SK-N-SH (cell line): Measurements from ENCODE around the gene XIAP. TPM values are rescaled to one million over a fixed set of nuclear protein-coding genes. Genes with fewer than 3 reads are reported as not detected.

Experiments
- CTCF ChIA-PET: fragments of 300-600, 350-600 bp; formaldehyde crosslinking; extraction: SDS; loops from one replicate; lab custom pipeline; 2021; lab: Yijun Ruan, JAX
- POLR2A ChIA-PET: fragments of 350-600 bp; sonication (Branson Sonifier 250); formaldehyde crosslinking; extraction: SDS; loops from one replicate; lab custom pipeline; 2020; ENCODE audit warnings: antibody characterized with exemption, inconsistent platforms; lab: Yijun Ruan, JAX
- DNase-seq: peaks from one replicate; pipeline ENCODE4 v3.0.0; 2012
- H2AFZ ChIP-seq: fragments of 200-600 bp; sonication (generic); 2 replicates; pipeline ENCODE4 v1.8.1; 2016; ENCODE audit warnings: antibody characterized with exemption, mild to moderate bottlenecking, low read depth
- H3F3A ChIP-seq: fragments of 200-600 bp; sonication (generic); replicated peaks from 2 replicates; pipeline ENCODE3; 2016; ENCODE audit warnings: antibody characterized with exemption, mild to moderate bottlenecking; ENCODE audit not compliant: insufficient read depth
- H3K27ac ChIP-seq, 2 experiments: fragments of 200-500 bp in 1 of 2; fragments of 200-600 bp in 1 of 2; sonication (Bioruptor generic) in 1 of 2; sonication (generic), shearing (Covaris generic) in 1 of 2; 2 replicates each; pipeline versions ENCODE4 v1.5.1 to v1.6.1; 2014 to 2016; ENCODE audit warnings: low read depth in 2 of 2, inconsistent platforms in 1 of 2, low read length in 1 of 2, mild to moderate bottlenecking in 1 of 2, mixed read lengths in 1 of 2
- H3K27me3 ChIP-seq: fragments of 200-600 bp; sonication (generic), shearing (Covaris generic); 2 replicates; pipeline ENCODE4 v1.6.1; 2016; ENCODE audit warnings: mixed run types; ENCODE audit not compliant: insufficient read depth
- H3K36me3 ChIP-seq, 2 experiments: fragments of 200-500 bp in 1 of 2; fragments of 200-600 bp in 1 of 2; sonication (Bioruptor generic) in 1 of 2; sonication (generic) in 1 of 2; replicated peaks in 1 of 2; 2 replicates each; pipeline versions ENCODE3 to v1.5.1; 2014 to 2016; ENCODE audit warnings: low read length in 1 of 2, mild to moderate bottlenecking in 1 of 2; ENCODE audit not compliant: insufficient read depth in 2 of 2, control insufficient read depth in 1 of 2
- H3K4me1 ChIP-seq, 2 experiments: fragments of 200-500 bp in 1 of 2; fragments of 200-600 bp in 1 of 2; sonication (Bioruptor generic) in 1 of 2; sonication (generic), shearing (Covaris generic) in 1 of 2; 2 replicates each; pipeline versions ENCODE4 v1.5.1 to v1.6.1; 2014 to 2016; ENCODE audit warnings: low read depth in 1 of 2, low read length in 1 of 2, mixed run types in 1 of 2; ENCODE audit not compliant: insufficient read depth in 2 of 2, control insufficient read depth in 1 of 2
- H3K4me2 ChIP-seq: fragments of 200-600 bp; sonication (generic), shearing (Covaris generic); 2 replicates; pipeline ENCODE4 v1.6.1; 2017; ENCODE audit warnings: mixed run types
- H3K4me3 ChIP-seq, 2 experiments: fragments of 200-500 bp in 1 of 2; fragments of 200-600 bp in 1 of 2; sonication (Bioruptor generic) in 1 of 2; sonication (generic), shearing (Covaris generic) in 1 of 2; 2 replicates each; pipeline versions ENCODE4 v1.5.1 to v1.8.1; 2014 to 2016; ENCODE audit warnings: low read depth in 2 of 2, inconsistent platforms in 1 of 2, low read length in 1 of 2, mild to moderate bottlenecking in 1 of 2, mixed read lengths in 1 of 2, moderate library complexity in 1 of 2
- H3K79me2 ChIP-seq: fragments of 200-600 bp; sonication (generic); 2 replicates; pipeline ENCODE4 v1.8.1; 2017; ENCODE audit warnings: mild to moderate bottlenecking; ENCODE audit not compliant: insufficient read depth
- H3K9ac ChIP-seq: fragments of 200-600 bp; sonication (generic); 2 replicates; pipeline ENCODE4 v1.6.1; 2017; ENCODE audit warnings: mixed run types
- H3K9me2 ChIP-seq: fragments of 200-600 bp; sonication (generic); 2 replicates; pipeline ENCODE4 v1.6.1; 2017; ENCODE audit warnings: mixed run types
- H3K9me3 ChIP-seq: fragments of 200-600 bp; sonication (generic); 2 replicates; pipeline ENCODE4 v1.6.1; 2017; ENCODE audit warnings: mixed run types, mild to moderate bottlenecking, moderate library complexity
- H4K20me1 ChIP-seq: fragments of 200-600 bp; sonication (generic); 2 replicates; pipeline ENCODE4 v1.6.1; 2017; ENCODE audit warnings: mild to moderate bottlenecking, mixed run types; ENCODE audit not compliant: insufficient read depth
- CHD2 ChIP-seq: fragments of 150-350 bp; IDR thresholded peaks from 2 replicates; pipeline ENCODE4 v1.6.1; 2018; ENCODE audit warnings: low read length; ENCODE audit not compliant: partially characterized antibody
- ELF1 ChIP-seq: IDR thresholded peaks from 2 replicates; pipeline ENCODE4 v1.4.0; 2012
- EP300 ChIP-seq, 2 experiments: IDR thresholded peaks; 2 replicates each; pipeline versions ENCODE4 v1.4.0 to v1.6.1; 2012; ENCODE audit warnings: borderline replicate concordance in 1 of 2, low read depth in 1 of 2, low read length in 1 of 2
- EZH2phosphoT487 ChIP-seq: fragments of 200-600 bp; sonication (generic); IDR thresholded peaks from 2 replicates; pipeline ENCODE4 v1.6.1; 2017; ENCODE audit warnings: low read depth, mixed run types, mild to moderate bottlenecking, antibody characterized with exemption, moderate library complexity, borderline replicate concordance
- FOSL2 ChIP-seq: IDR thresholded peaks from 2 replicates; pipeline ENCODE4 v1.4.0; 2012; ENCODE audit warnings: low read depth, mild to moderate bottlenecking, moderate library complexity, borderline replicate concordance
- FOXJ3 ChIP-seq: sonication (generic); formaldehyde crosslinking; IDR thresholded peaks from 2 replicates; pipeline ENCODE4 v1.5.1; 2020; ENCODE audit warnings: mild to moderate bottlenecking, missing genetic modification reagents
- FOXM1 ChIP-seq: IDR thresholded peaks from 2 replicates; pipeline ENCODE4 v1.4.0; 2012; ENCODE audit warnings: low read depth, mild to moderate bottlenecking
- JUND ChIP-seq: IDR thresholded peaks from 2 replicates; pipeline ENCODE4 v1.4.0; 2012
- NFIC ChIP-seq: IDR thresholded peaks from 2 replicates; pipeline ENCODE4 v1.4.0; 2012; ENCODE audit warnings: borderline replicate concordance
- PBX3 ChIP-seq: IDR thresholded peaks from 2 replicates; pipeline ENCODE4; 2012
- POLR2AphosphoS5 ChIP-seq: IDR thresholded peaks from 2 replicates; pipeline ENCODE4 v1.6.1; 2012; ENCODE audit warnings: low read depth, low read length
- RCOR1 ChIP-seq: fragments of 150-350 bp; IDR thresholded peaks from 2 replicates; pipeline ENCODE4 v1.6.1; 2017; ENCODE audit warnings: antibody characterized with exemption, low read length
- RXRA ChIP-seq: IDR thresholded peaks from 2 replicates; pipeline ENCODE4 v1.4.0; 2012; ENCODE audit warnings: low read depth, mild to moderate bottlenecking, borderline replicate concordance
- SIN3A ChIP-seq: IDR thresholded peaks from 2 replicates; pipeline ENCODE4 v1.6.1; 2012; ENCODE audit warnings: low read depth, mild to moderate bottlenecking, low read length, moderate library complexity, borderline replicate concordance
- SMC3 ChIP-seq: IDR thresholded peaks from 2 replicates; pipeline ENCODE4 v1.6.1; 2012; ENCODE audit warnings: low read depth, low read length, improper control_type of control experiment
- TAF1 ChIP-seq: IDR thresholded peaks from 2 replicates; pipeline ENCODE4 v1.6.1; 2012; ENCODE audit warnings: low read depth, mild to moderate bottlenecking, low read length, moderate library complexity, borderline replicate concordance
- TCF12 ChIP-seq: IDR thresholded peaks from 2 replicates; pipeline ENCODE4 v1.4.0; 2012
- TEAD4 ChIP-seq: IDR thresholded peaks from 2 replicates; pipeline ENCODE4 v1.4.0; 2012; ENCODE audit warnings: mild to moderate bottlenecking, borderline replicate concordance; ENCODE audit not compliant: insufficient read depth
- WGBS: methylation state at CpG from one replicate; pipeline ENCODE4 v1.1.6; 2017; ENCODE audit warnings: low lambda C conversion rate; 5-methylcytosine and 5-hydroxymethylcytosine counted together
- polyA plus RNA-seq, 3 experiments: library from polyadenylated mRNA; depleted of rRNA; stranded (reverse); fragments of >200 nt; gene quantifications; 2 replicates each; pipeline ENCODE4 v1.2.3, GENCODE V29; 2012
- TF ChIP-seq, protein P1 (sequence below): fragments of 150-350 bp; IDR thresholded peaks from 2 replicates; pipeline ENCODE4 v1.6.1; 2017; ENCODE audit warnings: antibody characterized with exemption, low read length, low read depth, borderline replicate concordance

XIAP gene
- polyA plus RNA-seq, 1 of the 3 experiments (the other 2 are of a cell fraction): 9.1 TPM

DNA sequence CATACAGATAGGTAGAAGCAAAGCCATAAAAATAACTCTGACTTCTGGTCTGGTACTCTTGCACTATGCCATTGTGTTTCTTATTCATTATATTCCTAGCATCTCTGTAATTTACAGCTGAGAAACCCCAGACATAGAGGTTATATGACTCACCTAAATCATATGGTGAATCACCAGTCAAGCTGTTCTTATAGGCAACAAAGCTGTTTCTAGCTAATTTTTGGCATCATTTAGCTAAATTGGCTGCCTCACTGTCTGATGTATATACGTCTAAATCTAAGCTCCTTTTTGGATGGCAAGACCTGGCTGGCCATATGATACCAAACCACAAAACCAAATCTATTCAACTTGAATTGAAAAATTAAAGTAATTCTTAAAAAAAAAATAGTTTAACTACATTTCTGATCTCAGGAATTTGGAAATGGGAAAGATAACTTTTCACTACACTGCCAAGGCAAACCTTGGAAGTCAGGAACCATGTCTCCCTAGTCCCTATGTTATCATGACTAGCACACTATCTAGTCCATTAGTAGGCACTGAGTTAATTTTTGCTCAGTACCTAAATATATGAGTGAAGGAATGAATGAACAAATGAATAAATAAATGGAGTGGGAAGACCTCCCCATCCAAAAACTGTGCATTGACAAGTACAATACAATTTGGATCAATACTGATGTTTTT is 60.4 kb downstream of the XIAP start:
- Histone ChIP-seq H3K9me2 (no peaks in the 10 kb centered on the region), H3K36me3 (no peaks in the 10 kb centered on the region), H2AFZ (no peak overlapping the region), H3K9ac (no peak overlapping the region), H3F3A (peaks cover 6% of the 10 kb centered on the region), H3K27me3 (no peaks in the 10 kb centered on the region; the same call in 1 of the 2 replicates), H3K4me1 (no peaks in the 10 kb centered on the region), H3K9me3 (no peaks in the 10 kb centered on the region), H4K20me1 (no peaks in the 10 kb centered on the region), H3K4me3 (no peak overlapping the region), H3K4me2 (no peak overlapping the region), H3K27ac (peak overlapping the region in 1 of 2 experiments; percentile 27; a peak in 2 of 4 replicates), H3K79me2 (no peaks in the 10 kb centered on the region)
- TF ChIP-seq NFIC (peak; percentile 62), TEAD4 (0 out of 2 replicates have a peak, but pooled peaks have one; percentile 48), FOXM1 (no peak), TAF1 (no peak), PBX3 (peak; percentile 45), RXRA (0 out of 2 replicates have a peak, but pooled peaks have one; percentile 17), TCF12 (peak; percentile 92), CHD2 (no peak), FOXJ3 (CRISPR knock-in tag) (no peak), JUND (peak; percentile 85), EZH2phosphoT487 (no peak), FOSL2 (peak; percentile 90), RCOR1 (no peak), EP300 (IDR thresholded peaks at IDR 0.05; ENCODE audit: borderline replicate concordance in 1 of 2, low read depth in 1 of 2, low read length in 1 of 2) (peak in 1 of 2 experiments; percentile 52; a peak in 1 of 4 replicates), SMC3 (no peak), SIN3A (no peak), POLR2AphosphoS5 (peak; percentile 26; the same call in 1 of the 2 replicates), ELF1 (no peak)
- TF ChIP-seq, protein P1, sequence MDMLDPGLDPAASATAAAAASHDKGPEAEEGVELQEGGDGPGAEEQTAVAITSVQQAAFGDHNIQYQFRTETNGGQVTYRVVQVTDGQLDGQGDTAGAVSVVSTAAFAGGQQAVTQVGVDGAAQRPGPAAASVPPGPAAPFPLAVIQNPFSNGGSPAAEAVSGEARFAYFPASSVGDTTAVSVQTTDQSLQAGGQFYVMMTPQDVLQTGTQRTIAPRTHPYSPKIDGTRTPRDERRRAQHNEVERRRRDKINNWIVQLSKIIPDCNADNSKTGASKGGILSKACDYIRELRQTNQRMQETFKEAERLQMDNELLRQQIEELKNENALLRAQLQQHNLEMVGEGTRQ: no peak
- 0% methylated on average over 1 of the region's 1 CpG for WGBS
- no peak for DNase-seq
- CTCF ChIA-PET: no interaction called here
- POLR2A ChIA-PET: no interaction called here
